Measurements from ENCODE around the gene LMAN1L. TPM values are rescaled to one million over a fixed set of nuclear protein-coding genes. Genes with fewer than 3 reads are reported as not detected.

Gene LMAN1L
- total RNA-seq, 1 donor from 2014 or later = not detected

GRCh38 chr15:74837482-74838136 is 25.0 kb downstream of the LMAN1L start:
- no peak for DNase-seq (ENCODE audit: low spot score)

GRCh38 chr15:74838137-74838516 is 25.5 kb downstream of the LMAN1L start:
- DNase-seq (ENCODE audit: low spot score) = no peak

- DNase-seq (ENCODE audit: low spot score) = no peak
These were observed 26.3 kb downstream of the LMAN1L start for GRCh38 chr15:74838746-74839525.

- DNase-seq (ENCODE audit: low spot score) = no peak
These were observed 27.1 kb downstream of the LMAN1L start for GRCh38 chr15:74839526-74840395.

DNA sequence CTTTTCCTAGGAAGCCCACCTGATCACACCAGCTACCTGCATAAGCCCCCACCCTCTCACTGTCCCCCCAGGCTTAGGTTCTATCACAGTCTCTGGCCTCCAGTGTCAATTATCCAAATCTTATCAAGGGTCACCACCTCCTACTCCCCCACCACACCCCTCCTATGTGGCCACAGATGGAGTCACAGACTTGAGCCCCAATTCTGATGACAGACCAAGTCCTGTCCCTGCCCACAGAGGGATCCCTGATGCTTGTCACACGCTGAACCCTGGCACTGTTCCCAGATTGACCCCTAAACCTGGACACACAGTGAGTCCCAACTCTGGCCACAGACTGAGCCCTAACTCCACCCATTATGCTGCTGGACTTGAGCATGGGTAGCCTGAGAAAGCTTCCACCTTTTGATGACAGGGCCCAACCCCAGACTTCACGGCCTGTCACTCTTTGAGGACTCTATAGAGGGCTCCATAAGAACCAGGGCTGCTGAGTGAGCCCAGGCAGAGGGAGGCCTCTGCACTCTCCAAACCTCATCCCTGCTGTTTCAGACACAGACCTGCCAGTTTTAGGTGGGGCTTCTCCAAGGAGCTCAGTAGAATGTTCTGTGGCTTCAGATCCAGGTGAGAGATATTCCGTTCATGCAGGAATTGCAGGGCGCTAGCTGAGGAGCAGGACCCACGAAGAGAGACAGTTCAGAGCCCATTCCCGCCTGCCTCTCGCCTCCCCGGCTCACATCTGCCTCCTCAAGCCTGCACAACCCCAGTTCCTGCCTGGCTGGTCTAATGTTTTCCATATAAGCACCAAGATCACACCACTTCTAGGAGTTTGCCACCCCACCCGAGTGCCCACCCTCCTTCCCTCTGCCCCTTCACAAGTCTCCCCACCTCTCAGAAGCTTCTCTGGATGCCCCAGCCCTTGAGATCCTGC is 28.5 kb downstream of the LMAN1L start:
- DNase-seq (ENCODE audit: low spot score) = no peak

DNA sequence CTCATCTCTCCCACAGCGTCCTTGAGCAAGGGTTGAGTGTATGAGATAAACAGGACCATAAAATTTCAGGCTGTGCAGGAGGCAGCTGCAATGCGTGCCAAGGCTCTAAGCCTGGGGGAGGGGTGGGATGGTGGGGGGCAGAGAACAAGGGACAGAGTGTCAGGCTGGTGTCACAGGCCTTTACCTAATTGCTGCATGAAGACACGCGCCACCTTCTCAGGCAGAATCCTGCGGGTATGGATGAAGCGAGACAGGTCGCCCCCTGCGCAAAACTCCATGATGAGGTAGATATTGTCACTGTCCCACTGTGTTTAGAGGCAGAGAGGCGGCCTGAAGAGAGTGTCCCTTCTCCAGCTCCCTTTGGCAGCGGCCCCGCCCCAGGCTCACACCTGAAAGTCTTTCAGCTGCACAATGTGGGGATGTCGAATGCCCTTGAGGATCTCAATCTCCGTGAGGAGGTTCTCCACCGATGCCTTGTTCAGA is 29.3 kb downstream of the LMAN1L start:
- no peak for DNase-seq (ENCODE audit: low spot score)

GRCh38 chr15:74842581-74843444 is 30.2 kb downstream of the LMAN1L start, which contains the start of gene ULK3:
Gene ULK3 (minus strand): TSS chr15:74843156. CDS start chr15:74843105, 51 bp downstream.
- peak; percentile 91 for DNase-seq (ENCODE audit: low spot score)

GRCh38 chr15:74843445-74843828 is 30.8 kb downstream of the LMAN1L start:
- no peak for DNase-seq (ENCODE audit: low spot score)

DNA sequence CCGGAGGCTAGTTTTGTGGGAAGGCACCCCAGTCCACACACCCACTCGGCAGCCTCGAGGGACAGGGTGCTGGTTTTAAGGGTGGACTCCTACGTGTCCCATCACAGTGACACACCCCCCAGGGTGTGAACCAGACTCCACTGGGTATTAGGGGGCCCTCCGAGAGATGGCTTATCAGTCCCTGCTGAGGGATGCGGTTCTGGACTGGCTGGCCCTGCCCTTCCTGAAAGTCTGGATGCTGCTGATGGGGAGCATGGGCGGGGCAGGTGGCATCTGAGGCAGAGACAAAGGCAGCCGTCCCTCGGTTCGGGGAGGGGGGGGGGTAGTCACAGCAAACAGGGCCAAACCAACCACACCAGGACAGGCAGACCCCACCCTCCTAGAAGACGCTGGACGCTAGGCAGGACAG is 31.3 kb downstream of the LMAN1L start:
- DNase-seq (ENCODE audit: low spot score) = no peak

DNA sequence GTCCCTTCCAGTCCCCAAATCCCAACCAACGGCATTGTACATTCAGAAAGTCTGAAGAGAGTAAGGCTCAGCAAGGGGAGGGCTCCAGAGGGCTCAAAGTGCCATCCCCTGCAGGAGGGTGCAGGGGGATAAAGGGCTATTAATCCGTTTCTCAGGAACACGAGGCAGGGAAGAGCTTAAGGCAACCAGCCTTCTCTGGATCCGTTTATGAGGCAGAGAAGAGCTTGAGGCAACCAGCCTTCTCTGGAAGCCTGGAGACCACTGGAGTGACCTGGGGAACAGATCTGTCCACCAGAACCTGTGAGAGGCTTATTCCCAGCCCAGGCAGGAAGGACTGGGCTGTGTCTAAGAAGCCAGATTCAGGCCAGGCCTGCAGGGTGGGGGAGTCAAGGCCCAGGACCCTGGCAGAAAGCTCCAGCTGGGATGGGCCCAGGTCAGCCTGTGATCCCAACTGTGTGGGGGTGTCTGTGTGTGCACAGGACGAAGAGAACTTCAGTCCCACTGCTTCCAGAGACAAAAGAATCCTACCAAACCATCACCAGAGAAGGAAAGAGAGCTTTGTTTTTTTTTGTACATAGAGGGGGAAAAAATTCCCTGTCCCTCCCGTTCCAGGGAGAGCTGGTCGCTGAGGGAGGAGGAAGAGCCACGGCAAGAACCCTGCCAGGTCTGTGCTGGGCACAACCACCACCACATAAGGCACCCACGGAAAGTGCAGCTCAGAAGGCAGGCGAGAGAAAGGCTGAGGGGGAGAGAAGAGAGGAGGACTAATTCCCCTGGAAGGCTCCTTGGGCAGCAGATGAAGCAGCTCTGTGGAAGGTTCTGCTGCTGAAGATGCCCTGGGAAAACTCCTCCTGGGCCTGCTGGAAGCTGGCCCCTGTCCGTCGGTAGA is 31.9 kb downstream of the LMAN1L start:
- no peak for DNase-seq (ENCODE audit: low spot score)

- DNase-seq (ENCODE audit: low spot score) = no peak
These were observed 32.6 kb downstream of the LMAN1L start for GRCh38 chr15:74845208-74845568.

DNA sequence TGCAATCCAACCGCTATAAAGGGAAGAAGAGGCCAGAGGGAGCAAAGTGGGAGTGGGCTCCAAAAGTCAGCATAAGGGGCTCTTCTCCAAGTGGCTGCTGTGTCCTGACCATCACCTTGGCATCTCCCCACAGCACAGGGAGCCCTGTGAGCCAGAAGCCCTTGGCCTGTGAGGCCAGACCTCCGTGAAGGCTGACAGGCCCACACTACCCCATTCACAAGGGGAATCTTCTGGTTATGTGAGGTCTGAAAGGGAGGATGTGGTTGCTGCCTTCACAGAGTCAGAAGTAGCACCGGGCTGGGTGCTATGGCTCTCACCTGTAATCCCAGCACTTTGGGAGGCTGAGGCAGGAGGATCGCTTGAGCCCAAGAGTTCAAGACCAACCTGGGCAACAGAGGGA is 32.9 kb downstream of the LMAN1L start:
- no peak for DNase-seq (ENCODE audit: low spot score)

GRCh38 chr15:74847432-74847831 is 34.8 kb downstream of the LMAN1L start:
- no peak for DNase-seq (ENCODE audit: low spot score)

GRCh38 chr15:74850393-74850792 is 37.8 kb downstream of the LMAN1L start:
- DNase-seq (ENCODE audit: low spot score) = peak; percentile 30

- DNase-seq (ENCODE audit: low spot score) = no peak
These were observed 39.3 kb downstream of the LMAN1L start for GRCh38 chr15:74851960-74852359.

DNA sequence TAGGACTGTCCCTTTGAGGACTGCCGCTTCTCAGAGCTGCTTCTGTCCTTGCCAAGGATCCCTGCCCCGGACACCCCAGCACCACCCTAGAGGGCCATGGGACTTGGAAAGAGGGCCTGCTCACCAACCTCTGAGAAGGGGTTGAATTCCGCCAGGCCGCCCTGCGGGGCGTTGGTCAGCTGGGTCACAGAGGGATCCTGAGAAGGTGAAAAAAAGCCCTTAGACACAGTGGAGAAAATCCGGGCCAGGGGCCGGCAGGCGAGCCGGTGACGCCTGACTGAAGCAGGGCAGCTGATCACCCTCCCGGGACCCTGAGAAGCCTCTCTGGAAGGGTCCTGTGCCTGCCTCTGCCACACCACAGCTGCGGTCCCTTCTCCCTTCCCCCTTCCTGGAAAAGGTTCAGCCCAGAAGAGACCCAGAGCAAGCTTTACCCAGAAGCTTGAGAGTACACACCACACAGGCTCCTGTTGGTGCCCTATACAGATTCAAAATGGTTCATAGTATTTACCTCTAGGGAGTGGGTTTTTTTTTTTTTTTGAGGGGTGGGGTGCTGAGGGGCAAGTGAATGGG is 41.9 kb downstream of the LMAN1L start:
- no peak for DNase-seq (ENCODE audit: low spot score)

DNA sequence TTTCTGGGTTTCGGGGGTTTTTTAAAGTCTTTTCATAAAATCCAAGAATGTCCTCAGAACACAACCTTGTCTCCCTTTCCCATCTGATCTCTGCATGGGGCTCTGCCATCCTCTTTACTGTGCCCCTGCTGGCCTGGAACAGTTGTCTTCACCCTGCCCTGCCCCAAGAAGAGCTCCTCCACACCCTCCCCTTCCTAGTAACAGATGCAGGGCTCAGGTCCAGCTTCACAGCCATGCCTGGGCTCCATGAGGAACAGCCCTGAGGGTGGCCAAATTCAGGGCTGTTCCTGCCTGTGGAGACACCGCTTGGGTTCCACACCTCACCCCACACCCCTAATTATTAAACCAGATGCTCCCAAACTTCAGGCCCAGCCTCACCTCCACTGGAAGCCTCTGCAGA is 43.2 kb downstream of the LMAN1L start:
- no peak for DNase-seq (ENCODE audit: low spot score)

- no peak for DNase-seq (ENCODE audit: low spot score)
These were observed 43.9 kb downstream of the LMAN1L start for GRCh38 chr15:74856537-74856936.
